ENCODE results near the gene DVL3. TPM values are rescaled to one million over a fixed set of nuclear protein-coding genes. Genes with fewer than 3 reads are reported as not detected.
A peak's percentile ranks its signal among the peaks of the same experiment; 100 is the strongest.
"Not testable (repeated sequence)": the region's sequence is repeated elsewhere in the genome, so short reads cannot be mapped to it uniquely, and the experiment has no call there.

Gene DVL3
- total RNA-seq, 2 experiments from 2014 or later = 42.6 to 44.2 TPM

DNA sequence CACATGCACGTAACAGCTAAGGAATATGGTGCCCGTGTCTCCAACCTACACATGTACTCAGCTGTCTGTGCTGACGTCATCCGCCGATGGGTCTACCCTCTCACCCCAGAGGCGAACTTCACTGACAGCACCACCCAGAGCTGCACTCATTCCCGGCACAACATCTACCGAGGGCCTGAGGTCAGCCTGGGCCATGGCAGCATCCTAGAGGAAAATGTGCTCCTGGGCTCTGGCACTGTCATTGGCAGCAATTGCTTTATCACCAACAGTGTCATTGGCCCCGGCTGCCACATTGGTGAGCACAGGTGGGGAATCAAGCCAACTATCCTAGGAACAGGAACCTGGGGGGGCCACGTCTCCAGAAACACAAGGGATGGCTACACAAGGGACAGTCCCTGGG lies 14.7 kb upstream of the DVL3 start:
- CTCF ChIA-PET = no interaction called here
- peaks cover 43% of the 10 kb centered on the region for H3K36me3 Mint-ChIP-seq
- H3K27me3 Mint-ChIP-seq = no peaks in the 10 kb centered on the region
- peaks cover 23% of the 10 kb centered on the region for H3K4me1 Mint-ChIP-seq
- DNase-seq = no peak
- H3K4me3 Mint-ChIP-seq = no peak overlapping the region
- H3K9me3 Mint-ChIP-seq (ENCODE audit: low read depth) = no peaks in the 10 kb centered on the region
- H3K27ac Mint-ChIP-seq = no peak overlapping the region
- ATAC-seq = no peak

DNA sequence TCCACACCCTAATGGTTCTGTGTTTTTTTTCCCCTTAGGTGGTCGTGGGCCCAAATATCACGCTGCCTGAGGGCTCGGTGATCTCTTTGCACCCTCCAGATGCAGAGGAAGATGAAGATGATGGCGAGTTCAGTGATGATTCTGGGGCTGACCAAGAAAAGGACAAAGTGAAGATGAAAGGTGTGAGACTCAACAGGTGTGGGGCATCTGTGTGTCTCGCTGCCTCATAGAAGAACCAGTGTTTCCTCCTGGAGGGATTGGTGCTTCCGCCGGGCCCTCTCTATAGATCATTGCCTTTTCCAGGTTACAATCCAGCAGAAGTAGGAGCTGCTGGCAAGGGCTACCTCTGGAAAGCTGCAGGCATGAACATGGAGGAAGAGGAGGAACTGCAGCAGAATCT lies 13.0 kb upstream of the DVL3 start:
- Mint-ChIP-seq H3K36me3 (peaks cover 46% of the 10 kb centered on the region), H3K27me3 (no peaks in the 10 kb centered on the region), H3K9me3 (ENCODE audit: low read depth) (no peaks in the 10 kb centered on the region), H3K27ac (no peak overlapping the region), H3K4me1 (peaks cover 9% of the 10 kb centered on the region), H3K4me3 (no peak overlapping the region)
- CTCF ChIA-PET = no interaction called here
- no peak for DNase-seq
- ATAC-seq = no peak

DNA sequence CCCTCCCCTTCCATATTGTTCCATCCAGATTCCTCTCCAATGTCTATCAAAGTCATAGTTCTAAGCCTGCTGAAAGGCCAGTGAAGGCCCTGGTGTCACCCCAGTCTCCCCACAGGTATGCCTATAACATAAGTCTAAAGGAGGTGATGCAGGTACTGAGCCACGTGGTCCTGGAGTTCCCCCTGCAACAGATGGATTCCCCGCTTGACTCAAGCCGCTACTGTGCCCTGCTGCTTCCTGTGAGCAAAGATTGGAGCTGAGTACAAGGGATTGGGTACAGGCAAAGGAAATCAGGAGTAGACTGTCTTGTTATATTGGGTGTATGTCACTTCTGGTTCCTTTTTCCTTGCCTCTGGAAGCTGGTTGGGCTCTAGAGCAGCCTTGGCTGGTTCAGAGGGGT lies 11.8 kb upstream of the DVL3 start:
- DNase-seq (no peak), ATAC-seq (no peak)
- H3K9me3 Mint-ChIP-seq (ENCODE audit: low read depth) = no peaks in the 10 kb centered on the region
- H3K36me3 Mint-ChIP-seq = peaks cover 44% of the 10 kb centered on the region
- H3K4me3 Mint-ChIP-seq = no peak overlapping the region
- peaks cover 1% of the 10 kb centered on the region for H3K4me1 Mint-ChIP-seq
- no peak overlapping the region for H3K27ac Mint-ChIP-seq
- CTCF ChIA-PET = interaction anchor here (3.1 kb wide), 1 partner anchor 107 kb away, joined by 15 read pairs; the partner anchor contains the start of gene EEF1AKMT4
- no peaks in the 10 kb centered on the region for H3K27me3 Mint-ChIP-seq

DNA sequence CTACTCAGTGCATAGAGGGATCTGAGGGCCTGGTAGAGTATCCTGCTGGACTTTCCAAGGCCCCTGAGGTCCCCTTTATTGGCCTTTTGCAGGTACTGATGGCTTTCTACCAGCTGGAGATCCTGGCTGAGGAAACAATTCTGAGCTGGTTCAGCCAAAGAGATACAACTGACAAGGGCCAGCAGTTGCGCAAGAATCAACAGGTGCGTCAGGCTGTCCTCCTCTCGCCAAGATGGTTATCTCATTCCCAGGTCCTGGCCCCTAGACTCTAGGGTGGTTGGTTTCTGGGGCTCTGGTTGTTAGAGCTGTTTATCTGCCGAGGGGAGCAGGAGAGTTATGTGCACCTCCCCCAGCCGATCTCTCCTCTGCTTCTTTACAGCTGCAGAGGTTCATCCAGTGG lies 10.7 kb upstream of the DVL3 start:
- no peaks in the 10 kb centered on the region for H3K27me3 Mint-ChIP-seq
- H3K4me1 Mint-ChIP-seq = peaks cover 1% of the 10 kb centered on the region
- no peak for DNase-seq
- H3K9me3 Mint-ChIP-seq (ENCODE audit: low read depth) = no peaks in the 10 kb centered on the region
- no peak overlapping the region for H3K27ac Mint-ChIP-seq
- ATAC-seq = no peak
- CTCF ChIA-PET = interaction anchor here (0.7 to 3.1 kb wide), 5 partner anchors 8 to 145 kb away, joined by 3 to 15 read pairs (median 4); partner anchors contain the start of gene EEF1AKMT4
- H3K4me3 Mint-ChIP-seq = no peak overlapping the region
- H3K36me3 Mint-ChIP-seq = peaks cover 41% of the 10 kb centered on the region

DNA sequence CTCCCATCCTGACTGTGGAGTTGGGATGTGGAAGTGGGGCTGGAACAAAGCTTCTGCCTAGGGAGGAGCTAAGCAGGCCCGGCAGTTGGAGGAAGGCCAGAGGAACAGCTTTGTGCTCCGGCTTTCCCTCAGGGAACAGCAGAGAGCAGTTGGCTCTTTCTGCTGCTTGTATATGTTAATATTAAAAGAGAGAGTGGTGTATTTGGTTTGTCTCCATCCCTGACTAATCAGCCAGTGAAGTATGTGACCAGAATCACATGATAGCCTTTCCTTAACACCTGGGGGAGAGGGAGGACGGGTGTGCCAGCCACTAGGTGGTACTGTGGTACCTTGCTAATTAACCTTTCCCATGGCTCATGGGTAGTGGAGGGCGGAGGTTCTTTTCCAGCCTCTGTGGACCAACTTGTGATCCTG lies 10.1 kb upstream of the DVL3 start:
- no peaks in the 10 kb centered on the region for H3K9me3 Mint-ChIP-seq (ENCODE audit: low read depth)
- no peak overlapping the region for H3K27ac Mint-ChIP-seq
- peaks cover 38% of the 10 kb centered on the region for H3K36me3 Mint-ChIP-seq
- no peaks in the 10 kb centered on the region for H3K27me3 Mint-ChIP-seq
- CTCF ChIA-PET = interaction anchor here (0.9 to 3.1 kb wide), 4 partner anchors 8 to 144 kb away, joined by 3 to 15 read pairs (median 4); partner anchors contain the start of gene EEF1AKMT4
- DNase-seq (no peak), ATAC-seq (no peak)
- H3K4me1 Mint-ChIP-seq = peaks cover 1% of the 10 kb centered on the region
- H3K4me3 Mint-ChIP-seq = no peak overlapping the region

DNA sequence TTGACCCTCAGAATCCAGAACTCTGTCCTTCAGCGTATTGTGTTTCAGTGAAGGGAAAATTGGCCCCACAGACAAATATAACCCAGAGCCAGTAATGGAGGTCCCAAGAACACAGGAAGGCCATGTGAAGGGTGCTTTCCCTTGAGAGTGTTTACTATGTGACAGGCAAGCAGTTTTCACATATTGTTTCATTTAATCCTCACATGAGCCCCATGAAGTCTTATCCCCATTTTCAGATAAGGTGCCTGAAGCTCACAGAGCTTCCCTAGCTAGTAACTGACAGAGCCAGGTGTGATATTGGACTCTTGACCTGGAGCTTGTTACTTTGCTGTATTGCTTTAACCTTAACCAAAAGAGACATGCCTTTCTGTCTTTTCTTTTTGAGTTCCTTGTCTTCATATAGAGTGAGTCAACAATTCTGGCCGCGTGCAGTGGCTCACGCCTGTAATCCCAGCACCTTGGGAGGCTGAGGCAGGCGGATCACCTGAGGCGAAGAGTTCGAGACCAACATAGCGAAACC lies 9.4 kb upstream of the DVL3 start:
- H3K4me3 Mint-ChIP-seq = no peak overlapping the region
- DNase-seq = no peak
- H3K9me3 Mint-ChIP-seq (ENCODE audit: low read depth) = no peaks in the 10 kb centered on the region
- peaks cover 32% of the 10 kb centered on the region for H3K36me3 Mint-ChIP-seq
- CTCF ChIA-PET = interaction anchor here (0.8 to 3.1 kb wide), 4 partner anchors 10 to 107 kb away, joined by 3 to 15 read pairs (median 4); partner anchors contain the start of genes DVL3 and EEF1AKMT4
- H3K4me1 Mint-ChIP-seq = peaks cover 1% of the 10 kb centered on the region
- no peaks in the 10 kb centered on the region for H3K27me3 Mint-ChIP-seq
- no peak for ATAC-seq
- no peak overlapping the region for H3K27ac Mint-ChIP-seq

DNA sequence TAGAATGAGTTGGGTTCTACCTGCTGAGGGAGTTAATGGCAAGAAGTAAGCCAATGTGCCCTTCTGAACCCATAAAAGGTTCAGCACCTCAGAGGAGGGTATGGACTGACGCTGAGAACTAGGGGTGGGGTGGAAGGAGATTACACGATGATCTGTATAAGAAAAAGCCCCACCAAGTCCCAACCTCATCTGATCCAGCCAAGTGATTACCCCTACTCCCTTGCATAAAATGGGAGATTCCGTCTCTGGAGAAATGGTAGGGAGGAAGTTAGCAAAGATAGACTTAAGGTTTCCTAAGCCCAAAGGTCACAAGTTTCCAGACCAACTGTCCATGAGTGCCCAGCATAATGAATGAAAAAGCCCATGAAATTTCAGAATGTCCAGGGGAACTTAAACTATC lies 7.1 kb upstream of the DVL3 start:
- peaks cover 4% of the 10 kb centered on the region for H3K4me1 Mint-ChIP-seq
- CTCF ChIA-PET = interaction anchor here (1.1 kb wide), 1 partner anchor 130 kb away, joined by 3 read pairs; the partner anchor contains the start of gene ABCC5
- H3K27me3 Mint-ChIP-seq = no peaks in the 10 kb centered on the region
- peaks cover 14% of the 10 kb centered on the region for H3K36me3 Mint-ChIP-seq
- no peak overlapping the region for H3K27ac Mint-ChIP-seq
- no peaks in the 10 kb centered on the region for H3K9me3 Mint-ChIP-seq (ENCODE audit: low read depth)
- H3K4me3 Mint-ChIP-seq = no peak overlapping the region
- ATAC-seq (no peak), DNase-seq (no peak)

DNA sequence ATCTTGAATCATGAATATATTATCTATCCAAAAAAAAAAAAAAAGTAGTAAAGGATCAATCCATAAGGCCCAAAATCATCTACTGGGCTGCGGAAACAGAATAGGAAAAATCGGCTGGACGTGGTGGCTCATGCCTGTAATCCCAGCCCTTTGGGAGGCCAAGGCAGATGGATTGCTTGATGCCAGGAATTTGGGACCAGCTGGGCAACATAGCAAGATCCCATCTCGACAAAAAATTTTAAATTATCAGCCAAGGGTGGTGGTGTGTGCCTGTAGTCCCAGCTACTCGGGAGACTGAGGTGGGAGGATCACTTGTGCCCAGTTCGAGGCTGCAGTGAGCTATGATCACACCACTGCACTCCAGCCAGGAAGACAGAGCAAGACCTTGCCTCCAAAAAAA lies 6.1 kb upstream of the DVL3 start:
- H3K27ac Mint-ChIP-seq = no peak overlapping the region

DNA sequence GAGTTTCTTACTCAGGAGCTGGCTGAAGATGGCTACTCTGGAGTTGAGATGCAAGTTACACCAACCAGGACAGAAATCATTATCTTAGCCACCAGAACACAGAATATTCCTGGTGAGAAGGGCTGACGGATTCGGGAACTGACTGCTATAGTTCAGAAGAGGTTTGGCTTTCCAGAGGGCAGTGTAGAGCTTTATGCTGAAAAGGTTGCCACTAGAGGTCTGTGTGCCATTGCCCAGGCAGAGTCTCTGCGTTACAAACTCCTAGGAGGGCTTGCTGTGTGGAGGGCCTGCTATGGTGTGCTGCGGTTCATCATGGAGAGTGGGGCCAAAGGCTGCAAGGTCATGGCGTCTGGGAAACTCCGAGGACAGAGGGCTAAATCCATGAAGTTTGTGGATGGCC lies 5.4 kb upstream of the DVL3 start:
- H3K27me3 Mint-ChIP-seq; H3K4me3 Mint-ChIP-seq; DNase-seq; ATAC-seq; CTCF ChIA-PET; H3K9me3 Mint-ChIP-seq (ENCODE audit: low read depth); H3K4me1 Mint-ChIP-seq: not testable (repeated sequence)
- peak overlapping the region; percentile 1 for H3K27ac Mint-ChIP-seq
- H3K36me3 Mint-ChIP-seq = peaks cover 10% of the 10 kb centered on the region

More for the DNA sequence above, 6.1 kb upstream of the DVL3 start:
- ATAC-seq = no peak
- H3K4me3 Mint-ChIP-seq = no peak overlapping the region
- no peaks in the 10 kb centered on the region for H3K9me3 Mint-ChIP-seq (ENCODE audit: low read depth)
- CTCF ChIA-PET = interaction anchor here (0.7 kb wide), 1 partner anchor 134 kb away, joined by 3 read pairs; no protein-coding TSS in a partner anchor
- peaks cover 11% of the 10 kb centered on the region for H3K36me3 Mint-ChIP-seq
- H3K4me1 Mint-ChIP-seq = peaks cover 6% of the 10 kb centered on the region
- no peak for DNase-seq
- H3K27me3 Mint-ChIP-seq = no peaks in the 10 kb centered on the region

DNA sequence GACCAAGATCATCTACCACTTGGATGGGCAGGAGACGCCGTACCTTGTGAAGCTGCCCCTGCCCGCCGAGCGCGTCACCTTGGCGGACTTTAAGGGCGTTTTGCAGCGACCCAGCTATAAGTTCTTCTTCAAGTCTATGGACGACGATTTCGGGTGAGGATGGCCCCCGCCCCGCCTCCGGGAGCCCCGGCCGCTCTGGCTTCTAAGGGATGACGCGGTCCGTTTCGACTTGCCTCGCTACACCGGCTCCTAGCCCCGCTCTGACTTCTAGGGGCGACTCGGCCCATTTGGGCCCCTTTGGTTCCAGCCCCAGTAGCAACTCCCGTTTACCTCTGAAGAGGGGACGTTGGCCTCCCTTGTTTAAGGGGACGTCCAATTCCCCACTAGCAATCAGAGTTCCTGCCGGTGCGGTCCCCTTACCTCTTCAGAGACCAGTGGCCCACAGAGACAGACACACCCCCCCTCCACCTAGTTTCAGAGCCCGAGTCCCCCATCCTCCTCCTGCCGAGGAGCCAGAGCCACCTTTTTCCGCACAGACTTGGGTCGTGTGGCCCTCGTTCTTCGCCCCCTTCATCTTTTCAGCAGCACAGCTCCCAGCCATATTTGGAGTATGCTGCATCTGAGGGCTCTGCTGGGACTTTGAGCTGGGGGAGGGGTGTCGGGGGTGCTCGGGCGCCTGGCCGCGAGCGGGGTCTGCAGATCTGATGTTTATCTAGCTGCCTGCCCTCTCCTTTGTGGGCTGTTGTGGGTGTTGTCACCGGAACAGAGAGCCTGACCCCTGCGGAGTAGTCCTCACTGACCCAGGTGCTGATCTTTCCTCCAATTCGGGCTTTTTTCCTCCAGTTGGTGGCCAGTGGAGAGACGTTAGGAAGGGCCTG lies 706 bp downstream of the DVL3 start:
- peak overlapping the region; percentile 92 for H3K4me3 Mint-ChIP-seq
- peaks cover 2% of the 10 kb centered on the region for H3K36me3 Mint-ChIP-seq
- CTCF ChIA-PET = interaction anchor here (0.6 to 2.1 kb wide), 8 partner anchors 8 to 557 kb away, joined by 3 to 9 read pairs (median 4); partner anchors contain the start of genes AP2M1, EEF1AKMT4 and EIF2B5
- H3K9me3 Mint-ChIP-seq (ENCODE audit: low read depth) = no peaks in the 10 kb centered on the region
- ATAC-seq (peak; percentile 57), DNase-seq (peak; percentile 66)
- H3K27me3 Mint-ChIP-seq = no peaks in the 10 kb centered on the region
- H3K27ac Mint-ChIP-seq = peak overlapping the region; percentile 74
- peaks cover 33% of the 10 kb centered on the region for H3K4me1 Mint-ChIP-seq

DNA sequence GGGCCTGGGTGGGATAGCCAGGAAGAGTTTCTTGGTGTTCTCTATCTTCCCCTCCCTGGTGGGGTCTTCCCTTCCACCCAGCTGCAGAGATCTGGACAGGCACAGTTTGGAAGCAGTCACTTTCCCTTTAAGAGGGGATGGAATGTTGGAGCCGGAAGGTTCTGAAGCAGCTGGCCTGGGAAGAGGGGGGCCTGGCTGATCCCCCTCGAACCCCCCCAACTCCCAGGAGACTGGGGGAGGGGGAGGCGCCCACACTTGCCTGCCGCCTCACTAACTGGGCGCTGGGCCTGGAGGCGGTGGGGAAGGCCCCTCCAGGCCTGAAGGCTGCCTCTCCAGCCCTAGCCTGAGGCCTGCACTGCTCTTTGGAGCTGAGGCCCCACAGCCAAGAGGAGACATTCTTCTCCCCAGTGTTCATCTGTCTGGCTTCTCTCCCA lies 1.4 kb downstream of the DVL3 start:
- H3K27me3 Mint-ChIP-seq = no peaks in the 10 kb centered on the region
- H3K4me1 Mint-ChIP-seq = peaks cover 33% of the 10 kb centered on the region
- no peak for ATAC-seq
- peak overlapping the region; percentile 74 for H3K27ac Mint-ChIP-seq
- CTCF ChIA-PET = interaction anchor here (1.5 to 2.1 kb wide), 4 partner anchors 10 to 93 kb away, joined by 3 to 7 read pairs (median 6); partner anchors contain the start of genes AP2M1 and EEF1AKMT4
- DNase-seq = no peak
- peak overlapping the region; percentile 92 for H3K4me3 Mint-ChIP-seq
- no peaks in the 10 kb centered on the region for H3K9me3 Mint-ChIP-seq (ENCODE audit: low read depth)
- peaks cover 2% of the 10 kb centered on the region for H3K36me3 Mint-ChIP-seq

DNA sequence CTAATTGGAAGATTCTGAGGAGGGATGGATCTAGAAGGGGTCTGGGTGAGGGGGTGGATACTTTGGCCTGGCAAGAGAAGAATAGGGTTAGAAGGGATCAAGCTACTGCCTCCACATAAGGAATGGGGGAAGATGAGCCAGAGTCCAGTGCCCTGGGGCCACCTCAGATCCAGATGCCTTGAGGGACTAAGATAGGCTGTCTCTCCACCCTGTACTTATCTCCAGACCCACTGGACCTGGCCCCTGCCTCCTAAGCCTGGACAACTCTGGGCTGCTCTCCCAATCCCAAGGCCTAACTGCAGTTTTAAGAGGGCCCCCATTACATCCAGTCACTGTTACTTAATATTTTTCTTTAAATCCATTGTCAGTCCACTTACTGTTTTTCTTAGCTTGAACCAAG lies 2.0 kb downstream of the DVL3 start:
- no peak for ATAC-seq

DNA sequence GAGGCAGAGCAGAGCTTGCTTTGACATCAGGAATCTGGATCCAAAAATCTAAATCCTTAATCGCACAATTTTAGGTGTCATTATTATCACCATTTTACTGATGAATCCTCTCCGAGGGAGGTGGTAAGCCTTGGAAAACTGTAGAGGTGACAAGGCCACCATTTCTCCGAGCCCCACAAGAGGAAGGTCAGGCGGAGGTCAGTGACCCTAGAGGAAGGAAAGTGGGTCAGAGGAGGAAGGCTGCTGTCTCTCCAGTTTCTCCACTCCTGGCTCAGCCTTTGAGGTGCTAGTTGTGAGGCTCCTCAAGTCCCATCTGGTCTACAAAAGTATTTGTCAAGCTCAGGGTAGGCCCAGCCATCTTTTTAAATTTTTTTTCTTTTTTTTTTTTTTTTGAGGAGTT lies 3.2 kb downstream of the DVL3 start:
- peaks cover 27% of the 10 kb centered on the region for H3K4me1 Mint-ChIP-seq
- H3K36me3 Mint-ChIP-seq = peaks cover 2% of the 10 kb centered on the region

More for the DNA sequence above, 2.0 kb downstream of the DVL3 start:
- Mint-ChIP-seq H3K27ac (no peak overlapping the region), H3K36me3 (peaks cover 2% of the 10 kb centered on the region), H3K9me3 (ENCODE audit: low read depth) (no peaks in the 10 kb centered on the region), H3K27me3 (no peaks in the 10 kb centered on the region), H3K4me3 (peak overlapping the region; percentile 92), H3K4me1 (peaks cover 33% of the 10 kb centered on the region)
- CTCF ChIA-PET = interaction anchor here (2.1 kb wide), 1 partner anchor 11 kb away, joined by 5 read pairs; no protein-coding TSS in a partner anchor
- no peak for DNase-seq

More for the DNA sequence above, 3.2 kb downstream of the DVL3 start:
- Mint-ChIP-seq H3K27ac (no peak overlapping the region), H3K9me3 (ENCODE audit: low read depth) (no peaks in the 10 kb centered on the region), H3K27me3 (no peaks in the 10 kb centered on the region), H3K4me3 (no peak overlapping the region)
- CTCF ChIA-PET = interaction anchor here (0.7 kb wide), 1 partner anchor 16 kb away, joined by 5 read pairs; no protein-coding TSS in a partner anchor
- DNase-seq = no peak
- no peak for ATAC-seq
